Body of pancreas (tissue), 4 donors: ENCODE data around the gene TTYH2.

Experiments used
- CTCF ChIP-seq, 7 experiments: fragments of 450-650 bp in 4 of 7; fragments of 200-600 bp in 3 of 7; sonication (generic) in 3 of 7; IDR thresholded peaks; one replicate each; pipeline ENCODE4 v1.5.1; 2016 to 2019; ENCODE audit warnings: antibody characterized with exemption in 7 of 7
- POLR2A ChIP-seq, 3 donors: fragments of 450-650 bp; IDR thresholded peaks; one replicate each; pipeline ENCODE4 v1.6.1; 2016; ENCODE audit warnings: antibody characterized with exemption in 3 of 3, mild to moderate bottlenecking in 2 of 3

DNA sequence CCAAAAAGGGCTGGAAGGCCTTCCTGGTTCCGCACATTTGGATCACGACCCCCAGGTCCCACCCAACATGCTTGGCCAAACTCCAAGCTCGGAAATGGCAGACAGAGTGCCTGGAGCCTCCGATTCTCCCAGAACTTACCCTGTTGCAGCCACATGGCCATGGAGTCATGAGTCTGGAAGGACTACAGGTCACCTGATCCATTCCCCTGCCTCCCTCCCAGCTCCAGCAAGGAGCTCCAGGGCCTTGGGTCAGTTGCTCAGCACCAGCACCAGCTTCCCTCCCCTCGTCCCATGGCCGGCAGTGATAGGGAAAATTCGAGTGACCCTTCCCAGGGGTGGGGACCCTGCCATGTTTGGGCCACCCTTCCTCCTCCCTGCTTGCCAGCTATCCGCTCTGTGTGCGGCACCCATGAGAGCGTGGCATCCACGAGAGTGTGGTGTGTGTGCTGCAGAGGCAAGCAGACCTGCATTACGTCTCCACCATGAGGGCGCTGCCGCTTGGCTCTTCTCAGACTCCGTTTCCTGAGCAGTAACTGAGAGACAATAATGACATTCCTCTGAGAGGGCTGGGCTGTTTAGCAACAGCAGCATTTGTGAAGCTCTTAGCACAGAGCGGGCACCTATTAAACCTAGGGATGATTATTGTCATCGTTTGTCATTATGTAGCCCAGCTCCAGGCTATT is 31.2 kb upstream of the TTYH2 start:
- TF ChIP-seq CTCF (IDR thresholded peaks at IDR 0.05) (no peak), POLR2A (IDR thresholded peaks at IDR 0.05) (no peak)
